ENCODE measurements around the gene CUL1.

CUL1 gene

DNA sequence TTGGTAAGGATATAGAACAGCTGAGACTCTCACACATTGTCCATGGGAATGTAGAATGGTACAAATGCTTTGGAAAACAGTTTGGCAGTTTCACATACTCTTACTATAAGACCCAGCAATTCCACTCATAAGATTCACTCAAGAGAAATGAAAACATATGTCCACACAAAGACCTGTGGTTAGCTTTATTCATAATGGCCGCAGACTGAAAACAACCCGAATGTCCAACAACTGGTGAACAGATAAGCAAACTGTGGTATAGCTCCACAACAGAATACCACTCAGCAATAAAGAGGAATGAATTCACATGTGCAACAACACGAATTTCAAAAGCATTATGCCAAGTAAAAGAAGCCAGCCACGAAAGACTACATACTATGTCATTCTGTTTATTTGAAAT is 33.5 kb upstream of the CUL1 start:
- TF ChIP-seq, protein P1, sequence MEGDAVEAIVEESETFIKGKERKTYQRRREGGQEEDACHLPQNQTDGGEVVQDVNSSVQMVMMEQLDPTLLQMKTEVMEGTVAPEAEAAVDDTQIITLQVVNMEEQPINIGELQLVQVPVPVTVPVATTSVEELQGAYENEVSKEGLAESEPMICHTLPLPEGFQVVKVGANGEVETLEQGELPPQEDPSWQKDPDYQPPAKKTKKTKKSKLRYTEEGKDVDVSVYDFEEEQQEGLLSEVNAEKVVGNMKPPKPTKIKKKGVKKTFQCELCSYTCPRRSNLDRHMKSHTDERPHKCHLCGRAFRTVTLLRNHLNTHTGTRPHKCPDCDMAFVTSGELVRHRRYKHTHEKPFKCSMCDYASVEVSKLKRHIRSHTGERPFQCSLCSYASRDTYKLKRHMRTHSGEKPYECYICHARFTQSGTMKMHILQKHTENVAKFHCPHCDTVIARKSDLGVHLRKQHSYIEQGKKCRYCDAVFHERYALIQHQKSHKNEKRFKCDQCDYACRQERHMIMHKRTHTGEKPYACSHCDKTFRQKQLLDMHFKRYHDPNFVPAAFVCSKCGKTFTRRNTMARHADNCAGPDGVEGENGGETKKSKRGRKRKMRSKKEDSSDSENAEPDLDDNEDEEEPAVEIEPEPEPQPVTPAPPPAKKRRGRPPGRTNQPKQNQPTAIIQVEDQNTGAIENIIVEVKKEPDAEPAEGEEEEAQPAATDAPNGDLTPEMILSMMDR (conservative IDR thresholded peaks at IDR 0.05; ENCODE audit: low read length), result no peak
- H3K4me3 ChIP-seq (ENCODE audit: low read length), result no peak overlapping the region
- DNase-seq (ENCODE audit: low read depth), result peak; percentile 80

DNA sequence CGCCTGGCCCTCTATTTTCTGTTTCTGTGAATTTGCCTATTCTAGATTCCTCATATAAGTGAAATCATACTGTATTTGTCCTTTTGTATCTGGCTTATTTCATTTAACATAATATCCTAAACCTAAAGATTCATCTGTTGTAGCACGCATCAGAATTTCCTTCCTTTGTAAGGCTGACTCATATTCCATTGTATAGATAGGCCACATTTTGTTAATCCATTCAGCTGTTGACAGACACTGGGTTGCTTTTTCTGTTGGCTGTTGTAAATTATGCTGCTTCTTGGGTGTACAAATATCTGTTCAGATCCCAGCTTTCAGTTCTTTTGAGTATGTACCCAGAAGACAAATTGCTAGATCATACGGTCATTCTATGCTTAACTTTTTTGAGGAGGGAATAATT is 28.8 kb upstream of the CUL1 start:
- TF ChIP-seq, protein P1 (conservative IDR thresholded peaks at IDR 0.05; ENCODE audit: low read length), result no peak
- H3K4me3 ChIP-seq (ENCODE audit: low read length), result no peak overlapping the region
- DNase-seq (ENCODE audit: low read depth), result no peak

DNA sequence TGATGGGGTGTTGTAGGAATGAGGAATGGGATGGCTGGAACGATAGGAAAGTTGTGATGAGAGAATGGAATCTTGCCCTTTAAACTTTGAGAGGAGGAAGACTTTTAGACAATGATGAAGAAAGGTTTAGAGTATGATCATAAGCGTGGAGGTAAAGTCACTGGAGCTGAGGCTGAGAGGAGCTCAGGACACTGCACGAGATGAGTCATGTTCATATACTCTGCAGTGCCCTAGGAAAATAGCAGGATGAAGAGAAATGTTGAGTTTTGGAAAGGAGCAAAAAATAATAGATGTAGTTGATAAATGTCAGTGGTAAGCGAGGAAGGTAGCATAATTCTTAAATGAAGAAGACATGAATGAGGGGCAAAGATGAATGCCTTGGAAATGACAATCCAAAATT is 28.3 kb upstream of the CUL1 start:
- TF ChIP-seq, protein P1 (conservative IDR thresholded peaks at IDR 0.05; ENCODE audit: low read length), result no peak
- H3K4me3 ChIP-seq (ENCODE audit: low read length), result no peak overlapping the region

DNA sequence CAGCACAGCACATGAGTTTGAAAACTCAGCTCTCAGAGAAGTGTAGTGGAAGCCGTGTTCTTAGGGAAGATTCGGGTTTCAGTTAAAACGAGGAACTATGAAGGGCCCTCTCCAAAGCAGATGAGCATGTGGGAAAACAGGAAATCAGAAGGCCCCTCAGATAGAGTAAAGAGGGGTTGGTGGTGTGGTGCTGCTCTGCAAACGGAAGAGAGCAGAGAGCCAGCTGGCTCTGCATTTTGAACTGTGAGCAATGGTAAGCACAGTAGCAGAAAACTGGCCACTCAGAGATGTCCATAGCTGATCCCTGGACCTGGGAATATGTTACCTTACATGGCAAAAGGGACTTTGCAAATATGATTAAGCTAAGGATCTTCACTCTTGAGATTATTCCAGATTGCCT is 27.9 kb upstream of the CUL1 start:
- TF ChIP-seq, protein P1 (conservative IDR thresholded peaks at IDR 0.05; ENCODE audit: low read length), result no peak
- DNase-seq (ENCODE audit: low read depth), result no peak

More for the DNA sequence above, 28.3 kb upstream of the CUL1 start:
- DNase-seq (ENCODE audit: low read depth), result no peak

DNA sequence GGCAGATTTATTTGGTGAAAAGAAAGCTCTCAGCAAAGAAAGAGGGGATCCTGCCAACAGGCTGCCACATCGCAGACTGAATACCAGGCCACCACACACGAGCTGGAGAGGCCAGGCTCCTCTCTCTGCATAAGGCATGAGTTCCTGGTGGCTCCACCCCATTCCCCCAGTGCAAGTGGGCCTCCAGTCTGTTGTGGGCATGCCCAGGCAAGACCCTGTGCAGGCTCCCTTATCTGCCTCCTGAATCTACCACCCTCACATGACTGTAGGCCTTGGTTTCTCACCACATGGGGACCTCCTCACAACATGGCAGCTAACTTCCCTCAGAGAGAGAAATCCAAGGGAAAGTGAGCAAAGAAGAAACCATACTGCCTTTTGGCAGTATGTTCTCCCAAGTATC is 26.7 kb upstream of the CUL1 start:
- DNase-seq (ENCODE audit: low read depth), result no peak
- TF ChIP-seq, protein P1 (conservative IDR thresholded peaks at IDR 0.05; ENCODE audit: low read length), result no peak
- no peak overlapping the region for H3K4me3 ChIP-seq (ENCODE audit: low read length)

More for the DNA sequence above, 27.9 kb upstream of the CUL1 start:
- H3K4me3 ChIP-seq (ENCODE audit: low read length), result no peak overlapping the region

DNA sequence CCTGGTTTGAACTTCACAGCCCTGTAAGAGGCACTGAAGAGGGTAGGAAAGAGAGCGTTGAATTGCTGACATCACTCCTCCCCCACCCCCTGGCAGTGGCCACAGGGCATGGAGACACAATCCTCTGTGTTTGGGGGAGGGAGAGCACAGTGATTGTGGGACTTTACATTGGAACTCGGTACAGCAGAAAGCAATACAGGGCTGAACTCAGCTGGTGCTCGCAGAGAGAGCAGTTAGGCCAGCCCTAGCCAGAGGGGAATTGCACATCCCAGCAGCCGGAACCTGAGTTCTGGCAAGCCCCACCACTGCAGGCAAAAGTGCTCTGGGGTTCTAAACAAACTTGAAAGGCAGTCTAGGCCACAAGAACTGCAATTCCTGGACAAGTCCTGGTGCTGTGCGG is 24.0 kb upstream of the CUL1 start:
- TF ChIP-seq, protein P1 (conservative IDR thresholded peaks at IDR 0.05; ENCODE audit: low read length), result no peak
- DNase-seq (ENCODE audit: low read depth), result no peak
- H3K4me3 ChIP-seq (ENCODE audit: low read length), result no peak overlapping the region

DNA sequence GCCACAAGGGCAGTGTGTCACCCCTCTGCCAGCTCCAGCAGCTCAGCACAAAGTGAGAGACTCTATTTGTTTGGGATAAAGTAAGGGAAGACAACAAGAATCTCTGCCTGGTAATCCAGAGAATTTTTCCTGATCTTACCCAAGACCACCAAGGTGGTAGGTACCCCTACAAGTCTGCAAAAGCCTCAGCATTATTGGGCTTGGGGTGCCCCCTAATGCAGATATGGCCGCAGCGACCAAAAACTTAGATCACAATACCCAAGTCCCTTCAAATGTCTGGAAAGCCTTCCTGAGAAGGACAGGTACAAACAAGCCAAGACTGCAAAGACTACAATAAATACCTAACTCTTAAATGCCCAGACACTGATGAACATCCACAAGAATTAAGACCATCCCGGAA is 22.4 kb upstream of the CUL1 start:
- DNase-seq (ENCODE audit: low read depth), result no peak
- H3K4me3 ChIP-seq (ENCODE audit: low read length), result no peak overlapping the region
- TF ChIP-seq, protein P1 (conservative IDR thresholded peaks at IDR 0.05; ENCODE audit: low read length), result no peak
